GM12872 (cell line): ENCODE measurements around the gene STIMATE.
A peak's percentile ranks its signal among the peaks of the same experiment; 100 is the strongest.

ENCODE experiments used
- CTCF ChIP-seq: IDR thresholded peaks from 3 replicates; pipeline ENCODE4 v1.5.1; 2011; ENCODE audit warnings: low read depth, mild to moderate bottlenecking, low read length, moderate library complexity; ENCODE audit not compliant: insufficient read depth

Gene STIMATE

GRCh38 chr3:52851348-52851747, 46.0 kb downstream of the STIMATE start:
- peak; percentile 82 for TF ChIP-seq CTCF

- no peak for TF ChIP-seq CTCF
Observed at GRCh38 chr3:52849656-52850055, 47.7 kb downstream of the STIMATE start.

GRCh38 chr3:52848617-52849016, 48.7 kb downstream of the STIMATE start:
- no peak for TF ChIP-seq CTCF

- no peak for TF ChIP-seq CTCF
Observed at GRCh38 chr3:52847726-52848125, 49.6 kb downstream of the STIMATE start.

- no peak for TF ChIP-seq CTCF
Observed at GRCh38 chr3:52847241-52847640, 50.1 kb downstream of the STIMATE start.

- TF ChIP-seq CTCF, result no peak
Observed at GRCh38 chr3:52846432-52846965, 50.8 kb downstream of the STIMATE start.

GRCh38 chr3:52845691-52846431, 51.5 kb downstream of the STIMATE start:
- TF ChIP-seq CTCF, result peak; percentile 54; the same call in 2 of the 3 replicates
